Retinal pigment epithelial cell (primary cell): ENCODE results near the gene USHBP1.

Source experiments
- DNase-seq: peaks from one replicate; pipeline ENCODE4 v3.0.0-alpha.2; 2010; ENCODE audit warnings: low read depth
- H3K4me3 ChIP-seq: 2 replicates; pipeline ENCODE4 v1.5.1; 2011; ENCODE audit warnings: mild to moderate bottlenecking, low read length, control low read depth, moderate library complexity
- CTCF ChIP-seq: conservative IDR thresholded peaks from 2 replicates; pipeline ENCODE4 v1.5.1; 2011; ENCODE audit warnings: low read depth, low read length, control low read depth, inconsistent platforms

Gene USHBP1

GRCh38 chr19:17214508-17215126, 49.9 kb downstream of the USHBP1 start:
- no peak for TF ChIP-seq CTCF
- H3K4me3 ChIP-seq: peak overlapping the region; percentile 73
- no peak for DNase-seq

DNA sequence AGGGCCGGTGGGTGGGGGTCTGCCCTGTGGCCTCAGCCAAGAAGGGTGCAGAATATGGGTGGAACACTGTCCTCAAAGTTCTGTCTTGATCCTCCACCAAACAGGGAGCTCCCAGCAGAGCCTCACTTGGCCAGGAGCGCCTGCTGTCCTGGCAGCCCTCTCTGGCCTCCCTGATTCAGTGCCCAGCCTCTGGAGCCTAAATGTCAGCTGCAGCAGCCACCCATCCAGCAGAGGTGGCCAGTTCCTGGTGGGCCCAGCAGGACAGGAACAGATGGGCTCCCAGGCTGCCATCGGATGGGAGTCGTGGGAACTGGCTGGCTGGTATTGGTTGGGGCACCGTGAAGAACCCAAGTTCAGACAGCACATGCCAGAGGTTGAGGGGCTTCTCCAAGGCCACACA, 51.2 kb downstream of the USHBP1 start:
- no peak for DNase-seq
- no peak overlapping the region for H3K4me3 ChIP-seq
- no peak for TF ChIP-seq CTCF

GRCh38 chr19:17211547-17212446, 52.7 kb downstream of the USHBP1 start:
- TF ChIP-seq CTCF: no peak
- DNase-seq: no peak
- H3K4me3 ChIP-seq: no peak overlapping the region

GRCh38 chr19:17210296-17210695, 54.2 kb downstream of the USHBP1 start:
- TF ChIP-seq CTCF: no peak
- no peak overlapping the region for H3K4me3 ChIP-seq
- DNase-seq: no peak

DNA sequence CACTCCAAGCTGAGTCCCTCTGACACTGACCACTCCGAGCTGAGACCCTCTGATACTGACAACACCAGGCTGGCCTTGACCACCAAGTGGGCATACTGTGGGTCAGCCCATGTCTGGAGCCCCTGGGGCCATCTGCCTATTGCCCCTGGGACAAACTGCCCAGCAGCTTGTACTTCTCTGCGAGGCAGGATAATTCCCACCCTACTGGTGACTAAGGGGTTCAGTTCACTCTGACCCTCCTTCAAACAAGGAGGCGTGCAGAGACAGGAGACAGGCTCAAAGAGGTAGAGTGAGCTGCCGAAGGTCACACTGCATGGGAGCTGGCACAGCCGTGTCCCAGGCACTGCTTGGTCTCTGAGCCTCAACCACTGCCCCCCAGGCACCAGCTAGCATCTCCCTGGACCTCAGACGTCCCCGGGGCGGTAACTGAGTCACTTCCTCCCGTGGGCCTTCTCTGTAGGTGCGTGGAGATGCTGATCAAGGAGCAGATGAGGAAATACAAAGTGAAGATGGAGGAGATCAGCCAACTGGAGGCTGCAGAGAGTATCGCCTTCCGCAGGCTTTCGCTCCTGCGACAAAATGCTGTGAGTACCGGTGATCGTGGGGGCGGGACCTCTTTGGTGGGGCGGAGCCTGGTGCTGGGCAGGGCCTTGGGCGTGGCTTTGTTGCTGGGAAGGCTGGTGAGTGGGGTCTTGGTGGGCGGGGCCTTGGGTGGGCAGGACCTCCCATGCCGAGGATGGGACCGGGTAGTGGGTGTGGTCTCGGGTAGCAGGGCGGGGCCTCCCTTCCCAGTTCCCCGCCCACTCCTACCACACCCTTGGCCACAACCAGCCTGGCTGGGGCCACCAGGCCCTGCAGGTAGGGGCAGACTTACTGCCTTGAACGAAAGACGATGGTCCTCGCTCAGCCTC, 55.2 kb downstream of the USHBP1 start:
- no peak for TF ChIP-seq CTCF
- DNase-seq: no peak
- no peak overlapping the region for H3K4me3 ChIP-seq

GRCh38 chr19:17206736-17207581, 57.6 kb downstream of the USHBP1 start:
- DNase-seq: no peak
- TF ChIP-seq CTCF: no peak
- H3K4me3 ChIP-seq: no peak overlapping the region
